Astrocyte (in vitro differentiated cells and primary cell): ENCODE data around the gene TMEM63C. TPM values are rescaled to one million over a fixed set of nuclear protein-coding genes. Genes with fewer than 3 reads are reported as not detected.

Experiments
- DNase-seq: peaks from one replicate; pipeline ENCODE4 v3.0.0-alpha.2; 2010; ENCODE audit warnings: low read depth
- FAIRE-seq: peaks from 2 replicates; lab custom pipeline; 2011; peaks lifted over from hg19 to GRCh38; lab: Jason Lieb, UNC
- H2AFZ ChIP-seq: 2 replicates; pipeline ENCODE4 v1.6.0; 2012; ENCODE audit warnings: low read depth, low read length, inconsistent platforms
- H3K27ac ChIP-seq: 2 replicates; pipeline ENCODE4 v1.5.1; 2011; ENCODE audit warnings: low read depth, low read length, inconsistent platforms
- H3K27me3 ChIP-seq: 2 replicates; pipeline ENCODE4 v1.6.0; 2011; ENCODE audit warnings: low read length, inconsistent platforms; ENCODE audit not compliant: insufficient read depth
- H3K36me3 ChIP-seq: 2 replicates; pipeline ENCODE4 v1.5.1; 2011; ENCODE audit warnings: low read length, inconsistent platforms; ENCODE audit not compliant: insufficient read depth
- H3K4me1 ChIP-seq: 2 replicates; pipeline ENCODE4 v1.5.1; 2011; ENCODE audit warnings: low read length, inconsistent platforms; ENCODE audit not compliant: insufficient read depth
- H3K4me2 ChIP-seq: 2 replicates; pipeline ENCODE4 v1.6.0; 2012; ENCODE audit warnings: low read length, inconsistent platforms
- H3K4me3 ChIP-seq: 2 replicates; pipeline ENCODE4 v1.5.1; 2011; ENCODE audit warnings: low read depth, mild to moderate bottlenecking, low read length, inconsistent platforms; ENCODE audit not compliant: insufficient read depth
- H3K79me2 ChIP-seq: 2 replicates; pipeline ENCODE4 v1.6.0; 2012; ENCODE audit warnings: mild to moderate bottlenecking, low read length, inconsistent platforms; ENCODE audit not compliant: insufficient read depth
- H3K9ac ChIP-seq: 2 replicates; pipeline ENCODE4 v1.6.0; 2012; ENCODE audit warnings: mild to moderate bottlenecking, low read length, inconsistent platforms
- H3K9me3 ChIP-seq: 2 replicates; pipeline ENCODE4 v1.5.1; 2012; ENCODE audit warnings: low read depth, mild to moderate bottlenecking, low read length, inconsistent platforms; ENCODE audit not compliant: insufficient read depth
- H4K20me1 ChIP-seq: 2 replicates; pipeline ENCODE4 v1.6.0; 2012; ENCODE audit warnings: low read length, inconsistent platforms; ENCODE audit not compliant: insufficient read depth
- H3K27ac Mint-ChIP-seq: one replicate; pipeline ENCODE4 v1.8.0; 2021; ENCODE audit warnings: mild to moderate bottlenecking, mixed read lengths; ENCODE audit not compliant: unreplicated experiment
- H3K27me3 Mint-ChIP-seq: one replicate; pipeline ENCODE4 v1.8.0; 2021; ENCODE audit warnings: low read depth, mixed read lengths; ENCODE audit not compliant: unreplicated experiment
- H3K36me3 Mint-ChIP-seq: one replicate; pipeline ENCODE4 v1.8.0; 2021; ENCODE audit warnings: low read depth, mixed read lengths; ENCODE audit not compliant: unreplicated experiment
- H3K4me1 Mint-ChIP-seq: one replicate; pipeline ENCODE4 v1.8.0; 2021; ENCODE audit warnings: low read depth, mixed read lengths; ENCODE audit not compliant: unreplicated experiment
- H3K4me3 Mint-ChIP-seq: one replicate; pipeline ENCODE4 v1.8.0; 2021; ENCODE audit warnings: mild to moderate bottlenecking, moderate library complexity, mixed read lengths; ENCODE audit not compliant: unreplicated experiment
- H3K9me3 Mint-ChIP-seq: one replicate; pipeline ENCODE4 v1.8.0; 2021; ENCODE audit warnings: mild to moderate bottlenecking, mixed read lengths; ENCODE audit not compliant: unreplicated experiment
- EZH2 ChIP-seq: IDR thresholded peaks from 2 replicates; pipeline ENCODE4 v1.6.1; 2012; ENCODE audit warnings: mild to moderate bottlenecking, low read length, inconsistent platforms; ENCODE audit not compliant: insufficient read depth
- total RNA-seq: library from RNA; stranded (reverse); gene quantifications from 2 replicates; pipeline ENCODE4 v1.2.1, GENCODE V29; 2021
- TF ChIP-seq, protein P1 (sequence below): IDR thresholded peaks from 2 replicates; pipeline ENCODE4 v1.5.1; 2011; ENCODE audit warnings: low read depth, mild to moderate bottlenecking, inconsistent platforms, low read length, moderate library complexity; ENCODE audit not compliant: insufficient read depth

TMEM63C gene
- total RNA-seq, 1 donor from 2014 or later = 11.3 TPM

GRCh38 chr14:77250927-77251326, 69.3 kb downstream of the TMEM63C start:
- Histone ChIP-seq H3K4me3 (no peak overlapping the region), H3K27me3 (peaks cover 4% of the 10 kb centered on the region), H4K20me1 (no peaks in the 10 kb centered on the region), H3K27ac (no peak overlapping the region), H3K4me1 (no peaks in the 10 kb centered on the region), H2AFZ (no peak overlapping the region), H3K9me3 (no peaks in the 10 kb centered on the region), H3K36me3 (no peaks in the 10 kb centered on the region), H3K79me2 (no peaks in the 10 kb centered on the region), H3K9ac (no peak overlapping the region), H3K4me2 (no peak overlapping the region)
- TF ChIP-seq, protein P1, sequence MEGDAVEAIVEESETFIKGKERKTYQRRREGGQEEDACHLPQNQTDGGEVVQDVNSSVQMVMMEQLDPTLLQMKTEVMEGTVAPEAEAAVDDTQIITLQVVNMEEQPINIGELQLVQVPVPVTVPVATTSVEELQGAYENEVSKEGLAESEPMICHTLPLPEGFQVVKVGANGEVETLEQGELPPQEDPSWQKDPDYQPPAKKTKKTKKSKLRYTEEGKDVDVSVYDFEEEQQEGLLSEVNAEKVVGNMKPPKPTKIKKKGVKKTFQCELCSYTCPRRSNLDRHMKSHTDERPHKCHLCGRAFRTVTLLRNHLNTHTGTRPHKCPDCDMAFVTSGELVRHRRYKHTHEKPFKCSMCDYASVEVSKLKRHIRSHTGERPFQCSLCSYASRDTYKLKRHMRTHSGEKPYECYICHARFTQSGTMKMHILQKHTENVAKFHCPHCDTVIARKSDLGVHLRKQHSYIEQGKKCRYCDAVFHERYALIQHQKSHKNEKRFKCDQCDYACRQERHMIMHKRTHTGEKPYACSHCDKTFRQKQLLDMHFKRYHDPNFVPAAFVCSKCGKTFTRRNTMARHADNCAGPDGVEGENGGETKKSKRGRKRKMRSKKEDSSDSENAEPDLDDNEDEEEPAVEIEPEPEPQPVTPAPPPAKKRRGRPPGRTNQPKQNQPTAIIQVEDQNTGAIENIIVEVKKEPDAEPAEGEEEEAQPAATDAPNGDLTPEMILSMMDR = no peak
- TF ChIP-seq EZH2 = no peak
- Mint-ChIP-seq H3K4me3 (no peak overlapping the region), H3K9me3 (no peaks in the 10 kb centered on the region), H3K27me3 (peaks cover 13% of the 10 kb centered on the region), H3K36me3 (peaks cover 37% of the 10 kb centered on the region), H3K4me1 (no peaks in the 10 kb centered on the region), H3K27ac (no peak overlapping the region)
- no peak for DNase-seq
- FAIRE-seq = no peak

- TF ChIP-seq, protein P1 = no peak
- no peak for TF ChIP-seq EZH2
- no peak for DNase-seq
- peaks cover 18% of the 10 kb centered on the region for H3K27me3 Mint-ChIP-seq
- H3K36me3 Mint-ChIP-seq = peaks cover 35% of the 10 kb centered on the region
- no peaks in the 10 kb centered on the region for H3K4me1 Mint-ChIP-seq
- Histone ChIP-seq H4K20me1 (no peaks in the 10 kb centered on the region), H3K27me3 (peaks cover 4% of the 10 kb centered on the region), H3K4me1 (no peaks in the 10 kb centered on the region), H3K4me3 (no peak overlapping the region), H3K9me3 (no peaks in the 10 kb centered on the region), H3K79me2 (no peaks in the 10 kb centered on the region), H3K36me3 (no peaks in the 10 kb centered on the region), H3K27ac (no peak overlapping the region), H2AFZ (no peak overlapping the region), H3K4me2 (no peak overlapping the region), H3K9ac (no peak overlapping the region)
- H3K27ac Mint-ChIP-seq = no peak overlapping the region
- no peaks in the 10 kb centered on the region for H3K9me3 Mint-ChIP-seq
- FAIRE-seq = no peak
- H3K4me3 Mint-ChIP-seq = no peak overlapping the region
These were observed 70.3 kb downstream of the TMEM63C start for GRCh38 chr14:77251870-77252269.

DNA sequence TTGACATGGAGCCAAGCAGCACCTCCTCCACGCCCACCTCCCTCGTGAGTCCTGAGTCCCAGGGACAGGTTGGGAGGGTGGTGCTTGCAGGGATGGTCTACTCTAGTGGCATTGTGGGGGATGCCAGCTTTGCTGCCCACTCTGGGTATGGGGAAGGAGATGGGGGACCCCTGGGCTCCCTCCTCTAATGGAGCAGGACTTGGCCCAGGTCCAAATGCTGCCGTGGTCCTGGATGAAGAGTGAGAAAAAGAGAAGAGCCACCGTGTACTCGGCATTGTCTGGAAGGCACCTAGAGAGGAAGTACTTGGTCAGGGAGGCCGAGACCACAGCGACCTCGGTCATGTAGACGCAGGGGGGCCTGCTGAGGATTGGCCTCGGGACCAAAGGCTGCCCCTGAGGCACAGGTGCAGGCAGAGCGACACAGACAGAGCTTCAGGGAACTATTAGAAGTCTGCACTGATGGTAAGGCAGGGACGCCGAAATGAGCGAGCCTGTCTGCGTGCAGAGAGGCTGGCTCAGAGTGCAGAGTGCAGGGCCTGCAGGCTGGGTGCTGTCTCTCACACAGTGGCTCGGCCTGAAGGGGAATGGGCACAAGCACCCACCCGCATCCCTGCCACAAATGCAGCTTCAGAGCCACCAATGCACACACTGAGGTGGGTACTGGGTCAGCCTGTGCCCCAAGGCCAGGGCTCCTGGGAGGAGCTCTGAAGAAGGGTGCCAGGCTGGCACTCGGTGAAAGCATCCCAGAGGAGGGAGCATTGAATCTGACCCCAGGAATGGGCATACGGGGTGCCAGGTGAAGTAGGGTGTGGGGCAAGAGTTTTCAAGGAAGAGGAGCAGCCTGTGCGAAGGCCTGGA, 72.0 kb downstream of the TMEM63C start:
- Histone ChIP-seq H3K79me2 (no peaks in the 10 kb centered on the region), H3K9me3 (no peaks in the 10 kb centered on the region), H4K20me1 (no peaks in the 10 kb centered on the region), H3K4me1 (no peaks in the 10 kb centered on the region), H2AFZ (no peak overlapping the region), H3K9ac (no peak overlapping the region), H3K4me2 (no peak overlapping the region), H3K27me3 (peaks cover 4% of the 10 kb centered on the region), H3K4me3 (no peak overlapping the region), H3K36me3 (no peaks in the 10 kb centered on the region), H3K27ac (no peak overlapping the region)
- DNase-seq (no peak), FAIRE-seq (no peak)
- Mint-ChIP-seq H3K4me3 (no peak overlapping the region), H3K27ac (no peak overlapping the region), H3K27me3 (peaks cover 21% of the 10 kb centered on the region), H3K9me3 (no peaks in the 10 kb centered on the region), H3K36me3 (peaks cover 30% of the 10 kb centered on the region), H3K4me1 (no peaks in the 10 kb centered on the region)
- TF ChIP-seq EZH2 = no peak
- TF ChIP-seq, protein P1 = no peak
